Parathyroid adenoma (tissue), 2 donors: ENCODE data around the gene IFNLR1.

Experiments
- H2AFZ ChIP-seq: fragments of 300-600 bp; sonication (generic); one replicate; pipeline ENCODE4 v1.7.0; 2017; ENCODE audit warnings: antibody characterized with exemption, mild to moderate bottlenecking
- H3K27ac ChIP-seq: fragments of 300-600 bp; sonication (generic); one replicate; pipeline ENCODE4 v1.7.0; 2017
- H3K27me3 ChIP-seq: fragments of 300-600 bp; sonication (generic); one replicate; pipeline ENCODE4 v1.7.0; 2017; ENCODE audit warnings: low read length; ENCODE audit not compliant: control insufficient read depth, insufficient read depth
- H3K36me3 ChIP-seq: fragments of 300-600 bp; sonication (generic); one replicate; pipeline ENCODE4 v1.7.0; 2017; ENCODE audit warnings: low read length; ENCODE audit not compliant: control insufficient read depth, insufficient read depth
- H3K4me1 ChIP-seq: fragments of 300-600 bp; sonication (generic); one replicate; pipeline ENCODE4 v1.7.0; 2017; ENCODE audit warnings: control low read depth
- H3K4me2 ChIP-seq: fragments of 300-600 bp; sonication (generic); one replicate; pipeline ENCODE4 v1.7.0; 2017; ENCODE audit warnings: low read length
- H3K4me3 ChIP-seq: fragments of 300-600 bp; sonication (generic); one replicate; pipeline ENCODE4 v1.7.0; 2017; ENCODE audit warnings: low read depth, low read length
- H3K79me2 ChIP-seq: fragments of 300-600 bp; sonication (generic); one replicate; pipeline ENCODE4 v1.7.0; 2017; ENCODE audit warnings: control low read depth
- H3K9ac ChIP-seq: fragments of 300-600 bp; sonication (generic); one replicate; pipeline ENCODE4 v1.7.0; 2017; ENCODE audit warnings: mild to moderate bottlenecking
- H3K9me3 ChIP-seq: fragments of 300-600 bp; sonication (generic); one replicate; pipeline ENCODE4 v1.7.0; 2017; ENCODE audit warnings: low read length; ENCODE audit not compliant: control insufficient read depth
- TF ChIP-seq, protein P1 (sequence below): fragments of 300-600 bp; sonication (generic); IDR thresholded peaks from one replicate; pipeline ENCODE4 v1.7.0; 2017; ENCODE audit warnings: antibody characterized with exemption, mild to moderate bottlenecking
- donor health status: primary hyperparathyroidism.

Gene IFNLR1

DNA sequence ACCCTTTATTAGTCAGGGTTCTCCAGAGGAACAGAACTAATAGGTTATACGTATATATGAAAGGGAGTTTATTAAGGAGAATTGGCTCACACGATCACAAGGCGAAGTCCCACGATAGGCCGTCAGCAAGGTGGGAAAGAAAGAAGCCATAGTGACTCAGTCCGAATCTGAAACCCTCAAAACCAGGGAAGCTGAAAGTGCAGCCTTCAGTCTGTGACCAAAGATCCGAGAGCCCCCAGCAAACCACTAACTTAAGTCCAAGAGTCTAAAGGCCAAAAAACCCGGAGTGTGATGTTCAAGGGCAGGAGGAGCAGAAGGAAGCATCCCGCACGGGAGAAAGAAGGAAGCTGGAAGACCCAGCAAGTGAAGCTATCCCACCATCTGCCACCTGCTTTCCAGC lies 9.9 kb downstream of the IFNLR1 start:
- Histone ChIP-seq H3K4me2 (no peak overlapping the region), H2AFZ (no peak overlapping the region), H3K27me3 (no peaks in the 10 kb centered on the region), H3K9me3 (no peaks in the 10 kb centered on the region), H3K36me3 (no peaks in the 10 kb centered on the region), H3K4me1 (no peaks in the 10 kb centered on the region), H3K79me2 (no peaks in the 10 kb centered on the region), H3K27ac (no peak overlapping the region), H3K9ac (no peak overlapping the region), H3K4me3 (no peak overlapping the region)
- TF ChIP-seq, protein P1, sequence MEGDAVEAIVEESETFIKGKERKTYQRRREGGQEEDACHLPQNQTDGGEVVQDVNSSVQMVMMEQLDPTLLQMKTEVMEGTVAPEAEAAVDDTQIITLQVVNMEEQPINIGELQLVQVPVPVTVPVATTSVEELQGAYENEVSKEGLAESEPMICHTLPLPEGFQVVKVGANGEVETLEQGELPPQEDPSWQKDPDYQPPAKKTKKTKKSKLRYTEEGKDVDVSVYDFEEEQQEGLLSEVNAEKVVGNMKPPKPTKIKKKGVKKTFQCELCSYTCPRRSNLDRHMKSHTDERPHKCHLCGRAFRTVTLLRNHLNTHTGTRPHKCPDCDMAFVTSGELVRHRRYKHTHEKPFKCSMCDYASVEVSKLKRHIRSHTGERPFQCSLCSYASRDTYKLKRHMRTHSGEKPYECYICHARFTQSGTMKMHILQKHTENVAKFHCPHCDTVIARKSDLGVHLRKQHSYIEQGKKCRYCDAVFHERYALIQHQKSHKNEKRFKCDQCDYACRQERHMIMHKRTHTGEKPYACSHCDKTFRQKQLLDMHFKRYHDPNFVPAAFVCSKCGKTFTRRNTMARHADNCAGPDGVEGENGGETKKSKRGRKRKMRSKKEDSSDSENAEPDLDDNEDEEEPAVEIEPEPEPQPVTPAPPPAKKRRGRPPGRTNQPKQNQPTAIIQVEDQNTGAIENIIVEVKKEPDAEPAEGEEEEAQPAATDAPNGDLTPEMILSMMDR: no peak

DNA sequence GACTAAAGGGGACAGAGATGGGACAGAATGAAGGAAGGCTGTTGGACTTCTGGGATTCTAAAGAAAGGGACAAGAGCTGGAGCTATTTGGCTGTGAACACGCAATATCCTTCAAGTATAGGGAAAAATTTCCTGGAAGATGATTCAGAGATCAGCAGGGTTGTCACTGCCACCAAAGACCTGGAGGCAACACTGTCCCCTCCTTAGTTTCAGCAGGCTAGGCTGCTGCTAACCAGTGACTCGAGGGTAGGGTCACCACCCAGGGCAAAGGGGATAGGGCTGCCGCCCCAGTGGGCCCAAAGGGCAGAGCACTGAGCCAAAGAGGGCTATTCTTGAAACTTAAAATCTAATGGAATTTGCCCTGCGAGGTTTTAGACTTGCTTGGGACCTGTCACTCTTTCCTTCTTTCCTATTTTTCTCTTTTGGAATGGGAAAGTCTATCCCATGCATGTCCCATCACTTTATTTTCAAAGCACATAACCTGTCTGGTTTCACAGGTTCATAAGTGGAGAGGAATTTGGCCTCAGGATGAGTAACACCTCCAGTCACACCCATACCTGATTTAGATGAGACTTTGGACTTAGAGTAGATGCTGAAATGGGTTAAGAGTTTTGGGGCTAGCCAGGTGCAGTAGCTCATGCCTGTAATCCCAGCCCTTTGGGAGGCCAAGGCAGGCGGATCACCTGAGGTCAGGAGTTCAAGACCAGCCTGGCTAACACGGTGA lies 11.9 kb downstream of the IFNLR1 start:
- Histone ChIP-seq H3K79me2 (no peaks in the 10 kb centered on the region), H3K4me1 (no peaks in the 10 kb centered on the region), H3K27me3 (no peaks in the 10 kb centered on the region), H3K9me3 (no peaks in the 10 kb centered on the region), H3K4me3 (no peak overlapping the region), H3K4me2 (no peak overlapping the region), H3K27ac (no peak overlapping the region), H3K36me3 (no peaks in the 10 kb centered on the region), H3K9ac (no peak overlapping the region), H2AFZ (no peak overlapping the region)
- TF ChIP-seq, protein P1: no peak

DNA sequence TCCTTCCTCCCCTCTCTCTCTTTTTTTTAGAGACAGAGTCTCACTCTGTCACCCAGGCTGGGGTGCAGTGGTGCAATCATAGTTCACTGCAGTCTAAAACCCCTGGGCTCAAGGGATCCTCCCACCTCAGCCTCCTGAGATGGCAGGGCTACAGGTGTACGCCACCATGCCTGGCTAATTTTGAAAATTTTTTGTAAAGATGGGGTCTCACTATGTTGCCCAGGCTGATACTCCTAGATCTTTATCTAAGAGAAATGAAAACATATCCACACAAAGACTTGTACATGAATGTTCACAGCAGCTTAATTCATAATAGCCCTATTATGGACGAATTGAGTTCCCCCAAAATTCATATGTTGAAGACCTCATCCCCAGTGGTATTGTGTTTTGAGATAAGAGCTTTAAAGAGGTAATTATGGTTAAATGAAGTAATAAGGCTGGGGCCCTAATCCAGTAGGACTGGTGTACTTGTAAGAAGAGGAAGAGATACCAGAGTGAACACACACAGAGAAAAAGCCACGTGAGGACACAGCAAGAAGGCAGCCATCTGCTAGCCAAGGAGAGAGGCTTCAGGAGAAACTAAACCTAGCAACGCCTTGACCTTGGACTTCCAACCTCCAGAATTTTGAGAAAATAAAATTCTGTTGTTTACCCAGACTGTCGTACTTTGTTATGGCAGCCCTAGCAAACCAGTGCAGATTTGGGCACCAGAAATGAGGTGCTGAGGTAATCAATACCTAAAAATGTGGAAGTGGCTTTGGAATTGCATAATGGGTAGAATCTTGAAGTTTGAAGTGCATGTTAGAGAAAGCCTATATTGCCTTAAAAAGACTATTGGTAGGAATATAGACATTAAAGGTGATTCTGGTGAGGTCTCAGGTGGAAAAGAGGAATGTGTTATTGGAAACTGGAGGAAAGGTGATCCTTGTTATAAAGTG lies 13.2 kb downstream of the IFNLR1 start:
- no peak overlapping the region for H3K27ac ChIP-seq
- H3K9ac ChIP-seq: no peak overlapping the region
- no peak overlapping the region for H3K4me3 ChIP-seq
- H3K4me1 ChIP-seq: no peaks in the 10 kb centered on the region
- TF ChIP-seq, protein P1: no peak
- no peaks in the 10 kb centered on the region for H3K27me3 ChIP-seq
- no peak overlapping the region for H2AFZ ChIP-seq
- H3K4me2 ChIP-seq: no peak overlapping the region
- H3K36me3 ChIP-seq: no peaks in the 10 kb centered on the region
- H3K9me3 ChIP-seq: no peaks in the 10 kb centered on the region
- no peaks in the 10 kb centered on the region for H3K79me2 ChIP-seq

DNA sequence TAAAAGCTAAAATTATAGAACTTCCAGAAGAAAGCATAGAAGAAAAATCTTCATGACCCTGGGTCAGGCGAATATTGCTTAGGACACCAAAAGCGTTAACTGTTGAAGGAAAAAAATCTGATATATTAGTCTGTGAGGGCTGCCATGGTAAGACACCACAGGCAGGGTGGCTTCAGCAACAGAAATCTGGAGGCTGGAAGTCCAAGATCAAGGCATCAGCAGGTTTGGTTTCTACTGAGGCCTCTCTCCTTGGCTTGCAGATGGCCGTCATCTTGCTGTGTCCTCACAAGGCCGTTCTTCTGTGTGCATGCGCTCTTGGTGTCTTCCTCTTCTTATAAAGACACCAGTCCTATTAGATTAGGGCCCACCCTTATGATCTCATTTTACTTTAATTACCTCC lies 14.5 kb downstream of the IFNLR1 start:
- Histone ChIP-seq H2AFZ (no peak overlapping the region), H3K27me3 (no peaks in the 10 kb centered on the region), H3K27ac (no peak overlapping the region), H3K4me1 (no peaks in the 10 kb centered on the region), H3K4me3 (no peak overlapping the region), H3K9me3 (no peaks in the 10 kb centered on the region), H3K36me3 (no peaks in the 10 kb centered on the region), H3K79me2 (no peaks in the 10 kb centered on the region), H3K4me2 (no peak overlapping the region), H3K9ac (no peak overlapping the region)
- TF ChIP-seq, protein P1: no peak
